Stomach (tissue), 4 donors: Measurements from ENCODE around the gene KLHL14.

Experiments used
- CTCF ChIP-seq, 7 experiments: fragments of 450-650 bp in 4 of 7; fragments of 200-600 bp in 3 of 7; sonication (generic) in 3 of 7; IDR thresholded peaks; one replicate each; pipeline ENCODE4 v1.5.1; 2016 to 2019; ENCODE audit warnings: antibody characterized with exemption in 7 of 7, control low read depth in 2 of 7, mild to moderate bottlenecking in 1 of 7
- POLR2A ChIP-seq, 4 donors: fragments of 450-650 bp; IDR thresholded peaks; one replicate each; pipeline ENCODE4 v1.6.1; 2016; ENCODE audit warnings: antibody characterized with exemption in 4 of 4, control low read depth in 2 of 4, mild to moderate bottlenecking in 1 of 4, moderate library complexity in 1 of 4

GRCh38 chr18:32714571-32715148, 58.2 kb downstream of the KLHL14 start:
- TF ChIP-seq POLR2A (IDR thresholded peaks at IDR 0.05) (no peak), CTCF (IDR thresholded peaks at IDR 0.05) (peak in 5 of 7 experiments; percentile 51 to 76 (median 62))
